Gastrocnemius medialis (tissue), 4 donors: ENCODE measurements around the gene FCHSD2.

ENCODE experiments used
- POLR2A ChIP-seq, 2 donors: fragments of 450-650 bp; IDR thresholded peaks; one replicate each; pipeline ENCODE4 v1.6.1; 2017; ENCODE audit warnings: antibody characterized with exemption in 2 of 2, mild to moderate bottlenecking in 2 of 2, moderate library complexity in 2 of 2
- TF ChIP-seq, protein P1 (sequence below), 5 experiments: fragments of 450-650 bp in 3 of 5; fragments of 200-600 bp in 2 of 5; sonication (generic) in 2 of 5; IDR thresholded peaks in 4 of 5; conservative IDR thresholded peaks in 1 of 5; 1 replicate in 4 of 5; 2 replicates in 1 of 5; pipeline ENCODE4 v1.5.1; 2016 to 2019; ENCODE audit warnings: antibody characterized with exemption in 5 of 5, mild to moderate bottlenecking in 3 of 5, moderate library complexity in 3 of 5

DNA sequence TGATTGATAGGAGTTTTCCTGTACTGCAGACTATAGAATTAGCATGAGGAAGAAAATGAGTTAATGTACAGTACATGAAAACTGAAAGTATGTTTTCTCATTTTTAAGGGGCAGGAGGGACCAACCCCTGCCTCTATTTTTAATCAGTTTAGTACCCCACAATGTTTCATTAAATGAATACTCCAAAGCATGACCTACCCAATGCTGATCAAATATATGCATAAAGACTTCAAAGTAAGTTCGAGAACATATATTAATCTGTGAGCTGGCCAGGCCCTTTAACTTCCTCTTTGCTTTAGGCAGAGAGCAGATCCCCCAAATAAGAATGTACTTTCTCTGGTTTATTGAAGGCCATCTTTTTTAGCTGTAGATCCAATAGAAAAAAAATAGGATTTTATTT, 161.0 kb downstream of the FCHSD2 start:
- TF ChIP-seq POLR2A (IDR thresholded peaks at IDR 0.05), result no peak
- TF ChIP-seq, protein P1, sequence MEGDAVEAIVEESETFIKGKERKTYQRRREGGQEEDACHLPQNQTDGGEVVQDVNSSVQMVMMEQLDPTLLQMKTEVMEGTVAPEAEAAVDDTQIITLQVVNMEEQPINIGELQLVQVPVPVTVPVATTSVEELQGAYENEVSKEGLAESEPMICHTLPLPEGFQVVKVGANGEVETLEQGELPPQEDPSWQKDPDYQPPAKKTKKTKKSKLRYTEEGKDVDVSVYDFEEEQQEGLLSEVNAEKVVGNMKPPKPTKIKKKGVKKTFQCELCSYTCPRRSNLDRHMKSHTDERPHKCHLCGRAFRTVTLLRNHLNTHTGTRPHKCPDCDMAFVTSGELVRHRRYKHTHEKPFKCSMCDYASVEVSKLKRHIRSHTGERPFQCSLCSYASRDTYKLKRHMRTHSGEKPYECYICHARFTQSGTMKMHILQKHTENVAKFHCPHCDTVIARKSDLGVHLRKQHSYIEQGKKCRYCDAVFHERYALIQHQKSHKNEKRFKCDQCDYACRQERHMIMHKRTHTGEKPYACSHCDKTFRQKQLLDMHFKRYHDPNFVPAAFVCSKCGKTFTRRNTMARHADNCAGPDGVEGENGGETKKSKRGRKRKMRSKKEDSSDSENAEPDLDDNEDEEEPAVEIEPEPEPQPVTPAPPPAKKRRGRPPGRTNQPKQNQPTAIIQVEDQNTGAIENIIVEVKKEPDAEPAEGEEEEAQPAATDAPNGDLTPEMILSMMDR (IDR thresholded peaks at IDR 0.05 in 4 of 5, conservative IDR thresholded peaks at IDR 0.05 in 1 of 5), result no peak
